A549 (cell line): ENCODE data around the gene KNOP1.

Source experiments
- EP300 ChIP-seq, 2 experiments: fragments of >200 bp; sonication (Bioruptor Twin); formaldehyde crosslinking; IDR thresholded peaks; 2 replicates in 1 of 2; 3 replicates in 1 of 2; pipeline ENCODE4 v1.6.1; 2016 to 2017
- POLR2A ChIP-seq: IDR thresholded peaks from 2 replicates; pipeline ENCODE4 v1.6.1; 2012; ENCODE audit warnings: mild to moderate bottlenecking, low read length

DNA sequence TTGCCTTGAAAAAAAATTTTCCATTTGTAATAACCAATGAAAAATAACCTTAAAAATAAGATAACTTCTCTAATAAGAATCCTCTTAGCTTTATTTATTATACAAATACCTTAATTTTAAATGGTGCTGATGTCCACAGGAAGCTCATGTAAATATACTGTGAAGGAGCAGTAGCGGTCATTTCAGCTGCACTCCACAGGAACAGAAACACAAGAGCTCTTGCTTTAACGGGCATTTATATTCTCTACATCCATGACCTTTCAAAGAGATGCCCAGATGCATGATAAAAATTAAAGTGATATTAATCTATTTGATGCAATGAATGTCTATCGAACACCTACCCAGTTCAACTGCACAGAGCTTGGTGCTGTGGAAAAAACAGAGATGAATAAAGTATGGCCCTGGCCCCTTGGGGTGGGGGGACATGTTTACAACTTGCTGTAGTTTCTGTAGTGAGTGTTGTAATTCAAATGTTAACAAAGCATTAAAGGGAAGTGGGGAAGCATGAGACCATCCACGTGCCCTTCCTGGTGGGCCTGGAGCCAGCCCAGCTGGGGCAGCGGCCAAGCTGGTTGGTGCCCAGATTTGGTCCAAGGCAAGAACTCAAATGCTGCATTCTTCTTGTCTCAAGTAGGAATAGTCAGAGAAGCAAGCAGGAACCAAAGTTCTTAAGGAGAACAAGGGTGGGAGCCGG is 48.0 kb upstream of the KNOP1 start:
- TF ChIP-seq POLR2A (no peak), EP300 (IDR thresholded peaks at IDR 0.05) (no peak)
